Middle frontal gyrus (tissue), 1 donor: ENCODE measurements around the gene PHRF1.

ENCODE experiments used
- DNase-seq: peaks from one replicate; pipeline ENCODE4 v3.0.0-alpha.2; 2015; ENCODE audit warnings: low spot score; ENCODE audit errors: extremely low spot score

The PHRF1 gene

DNA sequence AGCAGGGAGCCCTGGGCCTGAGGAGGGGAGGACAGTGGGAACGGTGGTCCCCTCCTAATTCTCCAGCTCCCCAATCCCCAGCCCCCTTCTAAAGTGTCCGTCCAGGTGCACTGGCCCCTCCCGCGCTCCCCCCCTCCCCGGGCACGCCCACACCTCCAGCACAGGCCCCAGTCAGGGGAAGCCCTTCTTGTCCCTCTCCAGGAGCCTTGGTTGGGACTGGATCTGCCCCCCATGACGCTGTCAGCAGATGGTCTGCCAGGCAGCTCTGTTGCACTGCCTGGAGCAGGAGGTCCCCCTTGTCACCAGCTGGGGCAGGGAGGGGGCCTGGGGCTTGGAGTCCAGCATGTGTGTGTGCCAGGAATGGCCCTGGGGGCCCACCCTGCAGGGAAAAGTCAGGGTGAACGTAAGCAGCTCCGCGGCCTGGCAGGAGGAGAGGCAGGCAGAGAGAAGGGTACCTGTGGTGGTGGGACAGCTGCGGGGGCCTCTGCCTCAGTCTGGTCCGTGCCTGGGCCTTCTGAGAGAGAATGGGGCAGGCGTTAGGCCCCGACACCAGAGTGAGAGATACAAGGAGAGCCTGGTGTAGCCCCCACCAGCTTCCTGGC lies 37.9 kb downstream of the PHRF1 start:
- DNase-seq, result no peak

DNA sequence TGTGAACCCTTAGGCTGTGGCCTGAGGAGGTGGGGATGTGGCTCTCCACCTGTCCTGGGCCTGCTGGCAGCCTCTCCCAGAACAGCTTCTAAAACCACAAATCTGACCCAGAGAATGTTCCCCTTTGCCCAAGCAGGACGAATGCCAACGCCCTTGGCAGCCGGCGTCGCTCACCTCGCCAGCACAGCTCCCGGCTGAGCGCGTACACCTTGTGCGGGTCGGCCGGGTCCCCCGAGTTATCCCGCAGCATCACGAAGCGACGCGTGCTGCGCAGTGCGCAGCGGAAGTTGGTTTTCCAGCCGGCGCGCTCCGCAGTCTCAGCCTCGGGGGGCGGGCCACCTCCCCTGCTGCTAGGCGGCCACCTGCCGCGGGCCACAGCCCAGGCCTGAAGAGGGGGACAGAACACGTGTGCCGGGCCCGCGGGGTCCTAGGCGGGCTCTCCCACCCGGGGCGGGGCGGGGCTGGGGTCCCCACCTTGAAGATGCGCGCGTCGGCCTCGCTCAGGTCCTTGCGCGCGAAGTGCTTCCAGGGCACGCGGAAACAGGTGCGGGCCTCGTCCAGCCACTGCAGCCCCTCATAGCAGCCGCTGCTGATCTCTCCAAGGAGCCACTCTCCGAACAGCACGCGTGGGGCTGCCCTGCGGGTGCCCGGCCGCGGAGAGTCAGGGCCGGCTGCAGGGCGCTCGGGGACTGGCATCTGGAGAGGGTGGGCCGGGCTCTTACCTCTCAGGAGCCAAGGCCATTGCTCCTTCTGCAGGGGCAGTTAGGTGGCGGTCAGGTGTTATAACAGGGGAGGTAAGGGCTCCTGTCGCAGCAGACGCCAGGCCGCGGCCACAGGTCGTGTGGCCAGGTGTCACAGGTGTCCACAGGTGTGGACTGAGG lies 38.6 kb downstream of the PHRF1 start:
- DNase-seq, result no peak

DNA sequence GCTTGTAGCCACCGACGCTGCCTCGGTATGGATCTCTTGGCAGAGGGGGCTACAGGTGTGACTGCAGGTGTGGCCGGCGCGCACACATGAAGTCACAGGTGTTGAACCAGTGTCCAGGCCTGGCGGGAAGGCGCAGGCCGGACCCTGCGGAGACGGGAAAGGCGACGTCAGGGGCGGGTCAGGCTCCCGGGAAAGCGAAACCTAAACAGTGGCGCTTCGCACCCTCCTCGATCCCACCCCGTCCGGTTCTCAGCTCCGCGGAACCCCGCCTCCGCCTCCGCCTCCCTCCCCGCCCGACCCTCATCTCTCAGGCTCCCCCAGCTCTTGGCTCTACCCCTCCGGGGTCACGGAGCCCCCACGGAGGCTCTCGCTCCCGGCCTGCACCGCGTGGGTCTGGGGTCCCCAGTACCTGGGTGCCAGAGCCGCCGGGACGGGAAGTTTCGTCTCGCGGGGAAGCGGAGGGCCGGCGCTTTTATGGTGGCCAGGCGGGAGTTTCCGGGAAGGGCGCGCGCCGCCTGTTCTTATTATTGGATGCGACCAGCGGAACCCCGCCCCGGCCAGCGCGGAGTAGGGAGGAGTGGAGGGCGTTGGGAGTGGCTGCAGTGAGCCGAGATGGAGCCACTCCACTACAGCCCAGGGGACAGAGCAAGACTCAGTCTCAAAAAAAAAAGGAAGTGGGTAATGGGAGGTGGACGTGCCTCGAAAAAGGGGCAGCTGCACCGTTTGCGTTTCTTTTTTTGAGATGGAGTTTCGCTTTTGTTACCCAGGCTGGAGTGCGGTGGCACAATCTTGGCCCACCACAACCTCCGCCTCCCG lies 39.4 kb downstream of the PHRF1 start, which contains the start of gene IRF7:
Gene IRF7 (minus strand): TSS at position 447 of the 816 bp plus-strand sequence. CDS start 586 bp downstream, outside the sequence.
- DNase-seq, result peak; percentile 53

DNA sequence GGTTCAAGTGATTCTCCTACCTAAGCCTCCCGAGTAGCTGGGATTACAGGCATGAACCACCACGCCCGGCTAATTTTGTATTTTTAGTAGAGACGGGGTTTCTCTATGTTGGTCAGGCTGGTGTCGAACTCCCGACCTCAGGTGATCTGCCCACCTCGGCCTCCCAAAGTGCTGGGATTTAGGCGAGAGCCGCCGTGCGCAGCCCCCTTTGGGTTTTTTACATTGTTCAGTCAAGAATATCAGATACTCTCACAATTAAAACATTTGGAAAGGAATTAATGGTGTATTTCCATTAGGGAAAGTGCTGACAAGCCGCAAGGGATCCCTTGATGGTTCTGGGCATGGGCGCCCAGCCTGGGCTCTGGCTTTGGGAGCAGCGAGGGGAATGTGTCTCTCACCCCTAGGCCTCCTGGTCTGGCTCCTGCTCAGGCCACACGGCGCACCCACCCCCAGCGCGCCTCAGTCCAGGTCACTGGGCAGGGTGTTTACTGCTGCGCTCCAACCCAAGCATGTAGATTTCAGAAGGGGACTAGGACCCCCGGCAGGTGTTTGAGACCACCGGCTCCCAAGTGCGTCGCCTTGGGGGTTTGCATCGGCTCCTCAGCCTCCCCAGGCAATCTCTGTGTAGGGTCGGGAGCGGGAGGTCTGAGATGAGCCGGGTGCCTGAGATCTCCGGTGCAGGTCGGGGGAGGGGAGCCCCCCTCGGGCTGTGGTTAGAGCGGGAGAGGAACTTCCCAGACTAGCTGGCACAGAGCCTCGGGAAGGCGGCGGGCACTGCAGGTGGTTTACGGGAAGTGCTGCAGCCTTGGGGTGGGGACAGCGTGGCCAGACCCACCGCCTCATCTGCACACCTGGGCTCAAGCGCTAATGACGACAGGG lies 40.3 kb downstream of the PHRF1 start:
- DNase-seq, result no peak

DNA sequence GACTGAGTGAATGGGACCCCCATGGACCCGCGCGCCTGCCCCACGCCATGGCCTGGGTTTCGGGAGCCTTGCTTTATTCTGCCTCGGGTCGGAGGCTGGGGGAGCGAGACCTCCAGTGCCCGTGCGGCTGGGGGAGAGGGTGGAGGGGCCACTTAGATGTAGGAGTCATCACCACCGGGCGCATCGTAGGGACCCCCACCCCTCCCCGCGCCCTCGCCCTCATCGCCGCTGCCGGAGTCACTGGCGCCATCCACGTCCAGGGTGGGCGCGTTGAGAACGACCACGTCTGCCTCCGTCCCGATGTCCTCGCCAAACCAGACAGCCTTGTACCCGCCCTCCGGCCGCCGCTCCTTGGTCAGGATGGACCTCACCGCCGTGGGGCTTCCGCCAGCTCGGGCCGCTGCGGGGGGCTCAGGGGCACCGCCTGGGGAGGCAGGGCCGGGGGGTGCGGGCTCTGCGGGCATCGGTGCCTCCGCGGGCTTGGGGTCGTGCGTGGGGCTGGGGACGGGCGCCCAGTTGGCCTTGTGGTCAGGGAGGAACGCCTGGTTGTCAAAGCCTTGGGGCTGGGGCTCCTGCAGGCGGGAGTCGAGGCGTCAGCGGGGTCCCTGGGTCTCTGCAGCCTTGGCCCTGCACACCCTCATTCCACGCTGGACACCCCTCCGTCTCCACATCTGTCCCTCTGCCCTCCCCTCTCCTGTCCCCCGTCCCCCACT lies 41.1 kb downstream of the PHRF1 start:
- no peak for DNase-seq

DNA sequence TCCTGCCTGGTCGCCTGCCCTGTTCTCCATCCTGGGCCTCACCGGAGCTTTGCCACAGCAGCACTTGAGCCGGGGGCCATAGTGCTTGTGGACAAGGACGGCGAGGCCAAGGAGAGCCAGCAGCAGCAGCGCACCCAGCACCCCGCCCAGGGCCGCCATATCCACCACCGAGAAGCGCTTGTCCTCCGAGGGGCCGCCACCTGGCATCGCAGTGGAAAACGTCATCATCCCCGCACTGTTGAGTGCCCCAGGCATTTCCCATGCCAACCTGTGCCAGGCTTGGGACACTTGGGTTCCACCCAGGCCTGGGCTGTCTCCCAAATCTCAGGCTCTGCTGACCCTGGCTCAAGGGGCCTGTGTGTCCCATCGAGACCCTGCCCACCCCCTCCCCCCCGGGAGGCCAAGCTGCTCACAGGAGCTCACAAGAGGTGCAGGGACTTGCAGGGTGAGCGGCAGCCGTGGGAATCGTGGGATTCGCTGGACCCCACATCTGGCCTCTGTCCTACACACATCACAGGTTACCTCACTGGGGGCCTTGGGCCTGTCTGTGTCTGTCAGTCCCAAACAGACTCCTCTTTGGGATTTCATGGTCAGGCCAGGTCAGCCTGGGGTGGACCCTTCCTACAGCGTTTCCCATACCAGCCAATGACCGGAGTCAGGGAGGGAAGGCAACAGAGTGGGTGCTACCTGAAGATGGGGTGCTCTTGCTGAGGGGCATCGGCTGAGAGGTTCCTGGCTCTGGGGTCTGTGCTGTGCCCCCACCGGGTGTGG lies 41.8 kb downstream of the PHRF1 start:
- DNase-seq, result no peak

DNA sequence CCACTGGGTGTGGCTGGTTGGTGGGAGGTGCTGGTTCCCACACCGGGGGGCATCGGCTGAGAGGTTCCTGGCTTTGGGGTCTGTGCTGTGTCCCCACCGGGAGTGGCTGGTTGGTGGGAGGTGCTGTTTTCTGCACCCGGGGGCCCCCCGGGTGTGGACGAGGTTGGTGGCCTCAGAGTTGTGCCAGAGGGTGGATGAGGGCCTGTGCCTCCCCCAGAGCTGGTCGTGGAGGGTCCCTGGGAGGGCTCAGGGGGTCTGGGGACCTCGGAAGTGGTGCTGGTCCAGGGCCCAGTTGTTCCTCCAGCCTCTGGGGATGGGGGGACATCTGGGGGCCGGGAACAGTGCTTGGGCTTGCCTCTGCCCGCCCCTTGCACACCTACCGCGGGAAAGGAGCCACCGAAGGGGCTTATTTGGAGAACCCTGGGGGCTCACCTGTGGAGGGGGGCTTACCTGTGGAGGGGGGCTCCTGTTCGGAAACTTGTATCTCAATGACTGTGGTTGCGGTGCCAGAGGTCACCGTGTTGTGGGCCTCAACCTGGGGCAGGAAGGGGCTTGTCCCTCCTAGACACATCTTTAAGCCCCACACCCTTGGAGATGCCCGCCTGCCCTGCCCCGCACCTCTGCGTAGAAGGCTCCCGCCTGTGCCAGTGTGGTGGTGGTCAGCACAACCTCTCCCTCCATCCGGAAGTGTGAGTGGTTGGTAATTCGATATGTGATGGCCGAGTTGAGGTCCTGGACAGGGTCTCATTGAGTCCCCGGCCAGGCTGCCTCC lies 42.8 kb downstream of the PHRF1 start:
- DNase-seq, result no peak

DNA sequence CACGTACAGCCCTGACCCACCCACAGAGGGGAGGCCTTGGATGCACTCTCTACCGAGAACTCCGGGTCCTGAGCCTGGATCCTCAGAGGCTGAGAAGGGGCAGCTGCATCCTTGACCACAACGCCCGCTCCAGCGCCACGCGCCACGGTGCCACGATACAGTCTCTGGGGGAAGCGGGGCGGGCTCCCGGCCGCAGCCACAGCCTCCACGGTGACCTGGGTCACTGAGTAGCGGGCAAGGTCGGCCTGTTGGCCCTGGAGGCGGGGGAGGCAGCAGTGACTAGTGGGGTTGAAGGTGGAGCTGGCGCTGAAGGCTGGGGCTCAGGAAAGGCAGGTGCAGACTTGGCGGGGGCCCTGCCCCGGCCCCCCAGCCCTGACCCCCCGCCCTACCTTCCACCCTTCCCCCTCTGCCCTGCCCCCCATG lies 43.4 kb downstream of the PHRF1 start:
- DNase-seq, result no peak

DNA sequence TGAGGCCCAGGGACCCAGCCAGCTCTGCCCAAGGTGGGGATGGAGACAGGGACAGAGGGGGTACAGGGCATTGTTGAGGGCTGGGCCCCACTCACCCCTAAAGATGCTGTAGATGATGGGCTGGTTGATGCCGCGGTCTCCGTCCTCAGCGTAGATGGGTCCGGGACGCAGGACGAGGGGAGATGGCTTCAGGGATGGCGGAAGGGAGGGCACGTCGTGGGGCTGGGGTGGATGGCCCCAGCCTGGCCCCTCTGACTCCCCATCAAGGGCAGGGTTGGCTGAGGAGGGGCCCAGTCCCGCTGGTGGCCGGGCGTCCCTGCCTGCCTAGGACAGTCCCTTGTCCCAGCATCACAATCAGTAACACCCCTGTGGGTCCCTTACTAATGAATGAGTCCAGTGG lies 43.9 kb downstream of the PHRF1 start:
- no peak for DNase-seq

DNA sequence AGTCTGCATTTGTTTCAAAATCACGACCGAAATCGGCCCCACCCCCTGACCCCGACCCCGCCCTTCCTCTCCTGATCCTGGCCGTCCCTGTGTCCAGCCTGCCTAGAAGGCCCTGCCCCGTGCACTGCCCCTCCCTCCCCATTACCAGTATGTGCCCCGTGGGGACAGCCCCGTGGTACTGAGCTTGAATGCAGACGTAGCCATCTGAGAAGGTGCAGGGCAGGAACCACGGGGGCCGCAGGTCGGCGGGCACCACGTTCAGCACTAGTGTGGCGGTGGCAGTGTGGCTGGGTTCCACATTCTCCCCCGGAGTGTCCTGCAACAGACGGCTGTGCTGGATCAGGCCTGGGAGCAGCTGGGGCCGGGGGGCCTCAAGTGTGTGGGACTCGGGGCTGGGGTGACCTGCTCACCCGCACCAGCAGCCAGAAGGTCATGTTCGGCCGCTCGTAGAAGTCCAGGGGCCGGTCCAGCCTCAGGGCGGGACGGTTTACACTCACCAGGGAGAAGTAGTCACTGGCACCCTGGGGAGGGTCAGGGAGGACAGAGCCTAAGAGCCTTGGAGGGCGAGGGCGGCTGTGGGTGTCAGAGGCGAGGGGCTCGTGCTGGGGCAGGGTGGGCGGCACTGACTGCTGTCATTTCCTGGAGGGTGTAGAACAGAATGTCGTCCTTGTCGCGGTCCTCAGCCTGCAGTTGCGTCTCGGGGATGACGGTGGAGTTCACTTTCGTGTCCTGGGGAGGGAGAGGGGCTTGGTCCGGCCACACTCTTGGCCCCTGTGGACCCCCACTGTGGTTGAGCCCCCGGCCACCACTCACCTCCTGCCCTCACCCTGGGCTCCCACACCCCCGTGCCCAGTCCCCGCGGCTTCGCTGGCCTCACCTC lies 44.9 kb downstream of the PHRF1 start:
- no peak for DNase-seq

DNA sequence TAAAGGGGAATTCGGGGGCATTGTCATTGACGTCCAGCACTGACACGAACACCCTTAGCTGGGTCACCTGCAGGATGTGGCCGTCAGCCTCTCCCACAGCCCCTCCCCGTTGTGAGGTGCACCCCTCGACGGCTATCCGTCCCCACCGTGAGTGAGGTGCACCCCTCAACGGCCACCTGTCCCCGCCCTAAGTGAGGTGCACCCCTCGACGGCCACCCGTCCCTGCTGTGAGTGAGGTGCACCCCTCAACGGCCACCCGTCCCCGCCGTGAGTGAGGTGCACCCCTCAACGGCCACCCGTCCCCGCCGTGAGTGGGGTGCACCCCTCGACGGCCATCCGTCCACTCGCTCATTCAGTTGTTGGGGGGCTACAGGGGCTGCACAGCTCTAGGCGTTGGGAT lies 45.6 kb downstream of the PHRF1 start:
- no peak for DNase-seq

DNA sequence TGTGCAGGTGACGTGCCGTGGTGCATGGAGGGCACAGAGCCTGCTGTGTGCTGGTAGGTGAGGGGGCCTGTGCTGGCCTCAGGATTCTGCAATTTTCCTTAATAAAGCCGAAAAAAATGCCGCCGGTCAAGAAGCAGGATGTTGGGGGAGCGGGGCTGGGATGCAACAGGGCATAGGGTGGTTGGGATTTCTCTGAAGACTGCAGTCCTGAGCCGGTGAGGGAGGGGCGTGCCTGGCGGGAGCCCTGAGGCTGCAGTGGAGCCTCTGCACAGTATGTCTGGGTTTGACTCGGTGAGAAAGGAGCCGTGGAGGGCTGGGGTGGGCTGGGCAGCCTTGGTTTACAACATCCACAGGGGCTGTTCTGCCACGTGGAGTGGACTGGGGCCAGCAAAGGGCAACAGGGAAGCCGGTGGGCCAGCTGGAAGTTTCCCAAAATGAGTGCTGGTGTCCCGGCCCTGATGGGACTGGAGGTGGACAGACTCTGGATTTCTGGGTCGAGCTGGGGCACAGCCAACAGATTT lies 47.1 kb downstream of the PHRF1 start:
- no peak for DNase-seq

DNA sequence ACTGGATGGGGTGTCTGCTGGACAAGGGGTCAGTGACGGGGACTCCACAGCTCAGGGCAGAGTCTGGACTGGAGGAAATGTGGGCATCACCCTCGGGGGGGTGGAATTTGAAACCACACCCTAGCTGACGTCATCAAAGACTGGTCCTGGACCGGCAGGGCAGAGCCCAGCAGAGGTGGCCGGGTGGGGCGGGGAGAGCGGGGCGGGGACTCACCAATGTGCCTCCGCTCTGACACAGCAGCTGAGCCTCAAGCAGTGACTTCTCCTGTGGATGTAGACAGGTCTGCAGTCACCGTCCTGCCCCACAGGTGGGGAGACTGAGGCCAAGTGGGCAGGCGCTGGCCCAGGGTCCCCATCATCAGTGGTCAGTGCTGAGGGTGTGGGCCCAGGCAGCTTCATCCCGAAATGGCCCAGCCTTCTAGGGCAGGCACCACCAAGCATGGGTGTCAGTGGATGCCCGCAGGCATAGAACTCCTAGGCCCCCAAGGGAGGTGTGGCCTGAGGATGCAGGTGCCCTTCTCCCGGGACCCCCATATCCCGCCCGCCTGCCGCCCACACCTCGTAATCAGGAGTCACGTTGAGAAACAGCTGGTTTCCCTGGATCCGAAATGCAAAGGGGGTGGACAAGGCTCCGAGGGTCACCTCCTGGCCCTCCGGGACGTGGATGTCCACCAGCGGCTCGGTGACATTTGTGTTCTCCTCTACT lies 47.9 kb downstream of the PHRF1 start:
- DNase-seq, result no peak

DNA sequence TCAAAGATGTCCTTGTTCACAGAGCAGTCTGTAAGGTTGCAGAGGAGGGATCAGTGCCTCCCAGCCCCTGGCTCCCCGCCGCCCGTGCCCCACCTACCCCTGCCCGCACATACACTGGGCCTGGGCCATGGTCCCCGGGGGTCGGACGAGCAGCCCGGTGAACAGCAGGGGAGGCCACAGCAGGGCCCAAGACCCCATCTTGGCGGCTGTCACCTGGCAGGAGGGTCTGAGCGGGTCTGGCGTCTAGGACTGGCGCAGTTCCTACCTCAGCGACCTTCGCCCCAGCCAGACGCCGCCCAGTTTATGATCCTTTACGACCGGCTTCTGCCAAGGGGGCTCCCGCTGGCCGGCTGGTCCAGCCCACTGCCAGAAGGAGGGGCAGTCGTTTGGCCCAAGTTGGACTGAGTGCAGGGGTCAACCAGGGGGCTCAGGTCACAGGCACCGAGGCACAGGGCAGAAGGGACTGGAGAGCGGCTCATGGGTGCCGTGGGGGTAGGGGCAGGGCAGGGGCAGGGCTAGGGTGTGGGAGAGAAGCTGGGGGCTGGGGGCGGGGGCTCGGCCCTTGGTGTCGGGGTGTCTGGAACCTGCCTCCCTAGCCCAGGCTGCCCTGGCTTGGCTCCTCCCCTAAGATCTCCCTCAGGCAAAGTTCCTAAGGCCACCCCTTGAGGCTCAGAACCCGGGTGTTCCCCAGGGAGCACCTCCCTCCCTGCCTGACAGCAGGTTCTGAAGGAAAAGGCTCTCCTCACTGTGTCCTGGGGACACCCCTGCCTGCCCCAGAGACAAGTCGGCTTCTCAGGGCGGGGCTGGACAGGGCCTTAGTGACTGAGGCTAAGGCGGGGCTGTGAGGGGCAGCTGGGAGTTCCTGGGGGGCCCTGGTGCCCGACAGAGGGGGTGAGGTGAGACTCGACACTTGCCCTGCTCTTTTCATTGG lies 48.7 kb downstream of the PHRF1 start, which contains the start of gene CDHR5:
Gene CDHR5 (minus strand): TSS at position 251 of the 931 bp plus-strand sequence. CDS start 53 bp downstream, at position 198.
- no peak for DNase-seq

DNA sequence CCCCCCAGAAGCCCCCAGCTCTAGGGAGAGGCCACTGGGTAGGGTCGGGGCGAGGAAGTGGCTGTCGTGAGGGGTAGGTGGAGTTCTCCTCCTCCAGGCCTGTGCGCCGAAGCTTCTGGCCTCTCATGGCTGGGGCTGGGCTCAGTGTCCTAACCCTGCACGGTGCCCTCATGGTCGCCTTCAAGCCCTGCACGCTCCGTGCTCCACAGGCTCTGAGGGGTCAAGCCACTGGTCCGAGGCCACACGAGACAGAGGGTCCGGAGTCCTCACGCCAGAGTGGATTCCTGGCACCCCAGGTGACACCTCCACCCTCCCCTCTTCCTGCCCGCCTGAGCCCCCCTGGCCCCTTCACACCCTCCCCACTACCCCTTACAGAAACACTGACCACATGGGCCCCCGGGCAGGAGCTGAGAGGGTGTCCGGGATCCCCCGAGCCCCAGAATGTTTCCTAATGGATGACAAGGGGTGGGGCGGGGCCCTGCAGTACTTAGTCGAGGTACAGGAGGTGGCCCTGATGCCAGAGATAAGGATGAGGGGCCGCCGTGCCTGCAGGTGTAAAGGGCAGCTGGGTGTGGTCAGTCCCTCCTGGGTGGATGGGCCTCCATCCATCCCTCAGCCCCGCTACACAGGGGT lies 49.5 kb downstream of the PHRF1 start:
- no peak for DNase-seq
